Measurements from ENCODE around the gene UHRF2. TPM values are rescaled to one million over a fixed set of nuclear protein-coding genes. Genes with fewer than 3 reads are reported as not detected.

UHRF2 gene
- total and polyA plus RNA-seq, 12 donors: 9.6 to 19.7 (median 13.1) TPM

- no peak for DNase-seq
- TF ChIP-seq CTCF (IDR thresholded peaks at IDR 0.05): no peak
- H3K36me3 ChIP-seq: peaks cover 0 to 92% (median 35%) of the 10 kb centered on the region in 9 donors
- intact Hi-C loops (cut with DNase I): no loop called here
- H3K4me3 ChIP-seq: no peak overlapping the region
- no peaks in the 10 kb centered on the region for H3K4me1 ChIP-seq
- H3K9me3 ChIP-seq: no peaks in the 10 kb centered on the region
- ATAC-seq: no peak
- no peak overlapping the region for H3K27ac ChIP-seq
- WGBS, 2 donors: 92 to 93% methylated on average over 7 of the region's 7 CpGs
- no peaks in the 10 kb centered on the region for H3K27me3 ChIP-seq
These were observed 75.4 kb downstream of the UHRF2 start for GRCh38 chr9:6488395-6488794.

GRCh38 chr9:6489099-6489498 is 76.1 kb downstream of the UHRF2 start:
- intact Hi-C loops (cut with DNase I): no loop called here
- H3K27ac ChIP-seq: no peak overlapping the region
- H3K4me1 ChIP-seq: no peaks in the 10 kb centered on the region
- H3K36me3 ChIP-seq: peaks cover 0 to 92% (median 29%) of the 10 kb centered on the region in 9 donors
- H3K9me3 ChIP-seq: no peaks in the 10 kb centered on the region
- ATAC-seq (no peak), DNase-seq (no peak)
- WGBS, 2 donors: 92 to 100% methylated on average over 1 of the region's 1 CpG
- H3K4me3 ChIP-seq: no peak overlapping the region
- H3K27me3 ChIP-seq: no peaks in the 10 kb centered on the region
- no peak for TF ChIP-seq CTCF (IDR thresholded peaks at IDR 0.05)

GRCh38 chr9:6490863-6491262 is 77.9 kb downstream of the UHRF2 start:
- intact Hi-C loops (cut with DNase I): loop anchor here in 2 of 10 donors (10.0 kb wide), 1 partner anchor 136 kb away; no protein-coding TSS in a partner anchor
- Histone ChIP-seq H3K36me3 (peaks cover 0 to 96% (median 19%) of the 10 kb centered on the region in 9 donors), H3K9me3 (no peaks in the 10 kb centered on the region), H3K4me3 (no peak overlapping the region), H3K4me1 (peaks cover 0 to 4% (median 0%) of the 10 kb centered on the region in 9 donors), H3K27me3 (no peaks in the 10 kb centered on the region), H3K27ac (no peak overlapping the region)
- DNase-seq (no peak), ATAC-seq (no peak)
- 97 to 98% methylated on average over 2 of the region's 2 CpGs for WGBS, 2 donors
- TF ChIP-seq CTCF (IDR thresholded peaks at IDR 0.05): no peak

GRCh38 chr9:6495466-6495865 is 82.5 kb downstream of the UHRF2 start:
- Histone ChIP-seq H3K9me3 (no peaks in the 10 kb centered on the region), H3K4me1 (peaks cover 0 to 5% (median 0%) of the 10 kb centered on the region in 9 donors), H3K4me3 (no peak overlapping the region), H3K27ac (no peak overlapping the region), H3K27me3 (no peaks in the 10 kb centered on the region), H3K36me3 (peaks cover 0 to 96% (median 17%) of the 10 kb centered on the region in 9 donors)
- TF ChIP-seq CTCF (IDR thresholded peaks at IDR 0.05): peak in 3 of 9 donors; percentile 16 to 33 (median 23)
- intact Hi-C loops (cut with DNase I): loop anchor here in 2 of 10 donors (10.0 kb wide), 1 partner anchor 141 kb away; no protein-coding TSS in a partner anchor
- 93% methylated on average over 1 of the region's 1 CpG for WGBS, 2 donors
- peak in 3 of 8 donors; percentile 35 to 70 (median 58) for ATAC-seq
- no peak for DNase-seq

Data from heart right ventricle (tissue), 16 donors.